GM12878 (cell line): Measurements from ENCODE around the gene CLNS1A. TPM values are rescaled to one million over a fixed set of nuclear protein-coding genes. Genes with fewer than 3 reads are reported as not detected.

ENCODE experiments used
- ATAC-seq: fragments of 200-7000 bp; cut with Tn5 transposase; 3 replicates; pipeline ENCODE4 v1.9.1; 2020; ENCODE audit warnings: mild to moderate bottlenecking, moderate library complexity
- BruUV-seq: library from RNA; stranded (reverse); fragments of 400-500 nt; replicated peaks from 2 replicates; lab custom pipeline; 2021; lab: Mats Ljungman, UMichigan
- CTCF ChIA-PET: fragments of 300-600 bp; sonication (Branson Sonifier 250); formaldehyde crosslinking; extraction: SDS; loops from one replicate; lab custom pipeline; 2021; ENCODE audit warnings: inconsistent platforms; lab: Yijun Ruan, JAX
- POLR2A ChIA-PET: fragments of 350-600 bp; formaldehyde crosslinking; extraction: SDS; loops from one replicate; lab custom pipeline; 2021; ENCODE audit warnings: inconsistent platforms; lab: Charles Lee
- RAD21 ChIA-PET: fragments of 300-600 bp; sonication (Branson Sonifier 250); formaldehyde crosslinking; loops from one replicate; lab custom pipeline; 2023; ENCODE audit warnings: antibody characterized with exemption; ENCODE audit not compliant: unreplicated experiment; lab: Charles Lee
- SMC1A ChIA-PET: fragments of 300-600 bp; sonication (Branson Sonifier 250); formaldehyde crosslinking; loops from one replicate; lab custom pipeline; 2023; ENCODE audit not compliant: unreplicated experiment, uncharacterized antibody; lab: Charles Lee
- DNase-seq: peaks from one replicate; pipeline ENCODE4 v3.0.0-alpha.2; 2011; ENCODE audit warnings: low read depth, low spot score
- FAIRE-seq: peaks from 3 replicates; lab custom pipeline; 2011; peaks lifted over from hg19 to GRCh38; lab: Jason Lieb, UNC
- H2AFZ ChIP-seq: 2 replicates; pipeline ENCODE4 v1.6.0; 2011; ENCODE audit warnings: low read depth, low read length, control low read depth; ENCODE audit not compliant: control insufficient read depth
- H3K27ac ChIP-seq: 2 replicates; pipeline ENCODE4 v1.5.1; 2011; ENCODE audit warnings: control low read depth; ENCODE audit not compliant: control insufficient read depth, insufficient read depth
- H3K27me3 ChIP-seq, 2 experiments: replicated peaks in 1 of 2; 2 replicates each; pipeline versions ENCODE4 v1.6.0 to v1.6.1; 2011; ENCODE audit warnings: low read length in 1 of 2; ENCODE audit not compliant: control insufficient read depth in 2 of 2, insufficient read depth in 2 of 2
- H3K36me3 ChIP-seq, 2 experiments: 2 replicates each; pipeline ENCODE4 v1.5.1; 2011; ENCODE audit warnings: low read length in 1 of 2; ENCODE audit not compliant: control insufficient read depth in 2 of 2, insufficient read depth in 2 of 2
- H3K4me1 ChIP-seq: 2 replicates; pipeline ENCODE4 v1.6.1; 2011; ENCODE audit warnings: mild to moderate bottlenecking, low read length, moderate library complexity, mixed read lengths; ENCODE audit not compliant: control insufficient read depth, insufficient read depth
- H3K4me2 ChIP-seq: 2 replicates; pipeline ENCODE4 v1.6.0; 2011; ENCODE audit warnings: control low read depth; ENCODE audit not compliant: control insufficient read depth, insufficient read depth
- H3K4me3 ChIP-seq: fragments of 200-600 bp; sonication (generic); 2 replicates; pipeline ENCODE4 v1.5.1; 2016
- H3K79me2 ChIP-seq: 2 replicates; pipeline ENCODE4 v1.6.0; 2011; ENCODE audit warnings: low read length; ENCODE audit not compliant: control insufficient read depth, insufficient read depth
- H3K9ac ChIP-seq: 2 replicates; pipeline ENCODE4 v1.8.0; 2011; ENCODE audit warnings: low read length, control low read depth, mixed read lengths; ENCODE audit not compliant: control insufficient read depth, insufficient read depth
- H3K9me3 ChIP-seq: replicated peaks from 3 replicates; pipeline ENCODE4 v1.5.1; 2011; ENCODE audit warnings: mild to moderate bottlenecking, low read length; ENCODE audit not compliant: control insufficient read depth, insufficient read depth
- H4K20me1 ChIP-seq: 2 replicates; pipeline ENCODE4 v1.6.0; 2011; ENCODE audit not compliant: control insufficient read depth, insufficient read depth
- BCL3 ChIP-seq: IDR thresholded peaks from 2 replicates; pipeline ENCODE4 v1.6.1; 2011; ENCODE audit warnings: borderline replicate concordance, low read depth, mild to moderate bottlenecking, moderate library complexity, low read length; ENCODE audit not compliant: insufficient read depth, poor library complexity, severe bottlenecking
- CBX3 ChIP-seq: fragments of 200-600 bp; sonication (generic); IDR thresholded peaks from 2 replicates; pipeline ENCODE4 v1.6.1; 2016; ENCODE audit warnings: low read depth, borderline replicate concordance
- CREM ChIP-seq: IDR thresholded peaks from 2 replicates; pipeline ENCODE4 v1.6.1; 2014; ENCODE audit warnings: antibody characterized with exemption, low read depth
- FOXK2 ChIP-seq: fragments of 450-650 bp; IDR thresholded peaks from 2 replicates; pipeline ENCODE4 v1.6.1; 2017; ENCODE audit warnings: mild to moderate bottlenecking, moderate library complexity
- KAT2A ChIP-seq: conservative IDR thresholded peaks from 2 replicates; pipeline ENCODE4 v1.6.1; 2011; ENCODE audit warnings: low read depth, low read length; ENCODE audit not compliant: control insufficient read depth
- MAX ChIP-seq: IDR thresholded peaks from 2 replicates; pipeline ENCODE4 v1.6.1; 2012; ENCODE audit warnings: low read depth, low read length, improper control_type of control experiment
- MEF2B ChIP-seq: fragments of 450-650 bp; IDR thresholded peaks from 2 replicates; pipeline ENCODE4 v1.6.1; 2018; ENCODE audit warnings: mild to moderate bottlenecking, moderate library complexity; ENCODE audit not compliant: partially characterized antibody, poor library complexity, severe bottlenecking
- MTA3 ChIP-seq: IDR thresholded peaks from 2 replicates; pipeline ENCODE4 v1.6.1; 2012; ENCODE audit warnings: low read length, inconsistent platforms, borderline replicate concordance
- NFXL1 ChIP-seq: fragments of 450-650 bp; IDR thresholded peaks from 2 replicates; pipeline ENCODE4 v1.6.1; 2017; ENCODE audit warnings: antibody characterized with exemption, mild to moderate bottlenecking, borderline replicate concordance
- NFYB ChIP-seq: IDR thresholded peaks from 2 replicates; pipeline ENCODE4 v1.6.1; 2011; ENCODE audit warnings: low read depth, mild to moderate bottlenecking, low read length, improper control_type of control experiment, moderate library complexity; ENCODE audit not compliant: insufficient read depth
- NR2C2 ChIP-seq: IDR thresholded peaks from 2 replicates; pipeline ENCODE4 v1.6.1; 2011; ENCODE audit warnings: borderline replicate concordance, low read depth; ENCODE audit not compliant: control insufficient read depth, insufficient read length
- PML ChIP-seq: IDR thresholded peaks from 2 replicates; pipeline ENCODE4 v1.6.1; 2012; ENCODE audit warnings: low read length, inconsistent platforms
- POLR2AphosphoS5 ChIP-seq: IDR thresholded peaks from 2 replicates; pipeline ENCODE4 v1.6.1; 2011; ENCODE audit warnings: mild to moderate bottlenecking, low read length, inconsistent platforms
- SP1 ChIP-seq: IDR thresholded peaks from one replicate; pipeline ENCODE4 v1.6.1; 2011; ENCODE audit warnings: low read depth, low read length
- SRF ChIP-seq, 2 experiments: IDR thresholded peaks; 2 replicates each; pipeline ENCODE4 v1.6.1; 2011; ENCODE audit warnings: low read depth in 2 of 2, low read length in 2 of 2, mild to moderate bottlenecking in 1 of 2, moderate library complexity in 1 of 2
- WGBS: methylation state at CpG from one replicate; pipeline ENCODE4 v1.1.6; 2016; ENCODE audit warnings: low lambda C conversion rate; ENCODE audit not compliant: insufficient replicate concordance, insufficient coverage; ENCODE audit errors: missing lambda C conversion rate; 5-methylcytosine and 5-hydroxymethylcytosine counted together
- in situ Hi-C: fragments of 300-500 bp; cut with MboI; formaldehyde crosslinking; loops from 9 replicates; pipeline ENCODE4 v1.14.3; 2018; ENCODE audit warnings: mixed read lengths
- intact Hi-C: fragments of 100-400 bp; cut with micrococcal nuclease; formaldehyde crosslinking; loops from one replicate; pipeline ENCODE4 v1.14.2; 2022; ENCODE audit not compliant: unreplicated experiment
- polyA plus RNA-seq, 11 experiments: library from polyadenylated mRNA; depleted of rRNA in 4 of 11; unstranded in 6 of 11; stranded (reverse) in 5 of 11; fragments of >200 nt; fragmentation: Nextera tagmentation in 4 of 11; fragmentation: Illumina TruSeq in 1 of 11; extraction: Ambion mirVana in 4 of 11; extraction: Trizol in 1 of 11; gene quantifications; 1 replicate in 1 of 11; 2 replicates in 10 of 11; pipeline versions ENCODE4 v1.2.1 to v1.2.3, GENCODE V29; 2011 to 2016; ENCODE audit warnings: inconsistent platforms in 2 of 11, missing spikeins in 2 of 11, low read depth in 1 of 11
- total RNA-seq, 4 experiments: library from RNA; depleted of rRNA in 3 of 4; stranded (reverse); fragments of >200 nt in 3 of 4; fragmentation: Illumina TruSeq in 1 of 4; extraction: Trizol in 1 of 4; gene quantifications; 2 replicates each; pipeline versions ENCODE4 v1.2.1 to v1.2.3, GENCODE V29; 2013 to 2021
- TF ChIP-seq, protein P1 (sequence below): fragments of 450-650 bp; IDR thresholded peaks from 2 replicates; pipeline ENCODE4 v1.6.1; 2017; ENCODE audit warnings: mild to moderate bottlenecking

Gene CLNS1A
- total and polyA plus RNA-seq, 10 of the 15 experiments (the other 5 are each of a cell fraction or from before 2014, with no cell fraction given) = 74.1 to 247 (median 167) TPM

GRCh38 chr11:77609234-77609633 lies 28.4 kb downstream of the CLNS1A start:
- in situ Hi-C loops = no loop called here
- CTCF ChIA-PET = no interaction called here
- H3K36me3 ChIP-seq = peaks cover 0 to 6% of the 10 kb centered on the region in 2 experiments; a peak in 1 of 4 replicates

More at GRCh38 chr11:77609234-77609633, 28.4 kb downstream of the CLNS1A start:
- DNase-seq = no peak
- H3K4me2 ChIP-seq = no peak overlapping the region
- H4K20me1 ChIP-seq = no peaks in the 10 kb centered on the region
- H2AFZ ChIP-seq = no peak overlapping the region
- no peaks in the 10 kb centered on the region for H3K4me1 ChIP-seq
- no peak for ATAC-seq
- TF ChIP-seq POLR2AphosphoS5 (no peak), SP1 (no peak), NFXL1 (no peak), CBX3 (no peak), MAX (no peak), NR2C2 (no peak), MTA3 (no peak), PML (no peak), CREM (no peak), KAT2A (no peak), BCL3 (no peak), FOXK2 (no peak), MEF2B (no peak), SRF (IDR thresholded peaks at IDR 0.05; ENCODE audit: low read depth in 2 of 2, low read length in 2 of 2) (no peak), NFYB (no peak)
- TF ChIP-seq, protein P1, sequence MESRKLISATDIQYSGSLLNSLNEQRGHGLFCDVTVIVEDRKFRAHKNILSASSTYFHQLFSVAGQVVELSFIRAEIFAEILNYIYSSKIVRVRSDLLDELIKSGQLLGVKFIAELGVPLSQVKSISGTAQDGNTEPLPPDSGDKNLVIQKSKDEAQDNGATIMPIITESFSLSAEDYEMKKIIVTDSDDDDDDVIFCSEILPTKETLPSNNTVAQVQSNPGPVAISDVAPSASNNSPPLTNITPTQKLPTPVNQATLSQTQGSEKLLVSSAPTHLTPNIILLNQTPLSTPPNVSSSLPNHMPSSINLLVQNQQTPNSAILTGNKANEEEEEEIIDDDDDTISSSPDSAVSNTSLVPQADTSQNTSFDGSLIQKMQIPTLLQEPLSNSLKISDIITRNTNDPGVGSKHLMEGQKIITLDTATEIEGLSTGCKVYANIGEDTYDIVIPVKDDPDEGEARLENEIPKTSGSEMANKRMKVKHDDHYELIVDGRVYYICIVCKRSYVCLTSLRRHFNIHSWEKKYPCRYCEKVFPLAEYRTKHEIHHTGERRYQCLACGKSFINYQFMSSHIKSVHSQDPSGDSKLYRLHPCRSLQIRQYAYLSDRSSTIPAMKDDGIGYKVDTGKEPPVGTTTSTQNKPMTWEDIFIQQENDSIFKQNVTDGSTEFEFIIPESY = no peak
- no peak overlapping the region for H3K27ac ChIP-seq
- no peak overlapping the region for H3K4me3 ChIP-seq
- no peaks in the 10 kb centered on the region for H3K27me3 ChIP-seq
- H3K9me3 ChIP-seq = no peaks in the 10 kb centered on the region
- ChIA-PET POLR2A (no interaction called here), SMC1A (no interaction called here), RAD21 (no interaction called here)
- intact Hi-C loops = no loop called here
- no TSS peak for BruUV-seq
- no peaks in the 10 kb centered on the region for H3K79me2 ChIP-seq
- FAIRE-seq = no peak
- WGBS = 100% methylated on average over 1 of the region's 1 CpG
- no peak overlapping the region for H3K9ac ChIP-seq
